Suprapubic skin (tissue), 3 donors: ENCODE data around the gene PLEKHD1.

Experiments
- CTCF ChIP-seq, 2 donors: fragments of 200-600 bp in 1 of 2; fragments of 450-650 bp in 1 of 2; sonication (generic) in 1 of 2; IDR thresholded peaks; one replicate each; pipeline ENCODE4 v1.5.1; 2016 to 2019; ENCODE audit warnings: antibody characterized with exemption in 2 of 2, mild to moderate bottlenecking in 1 of 2, moderate library complexity in 1 of 2
- EP300 ChIP-seq: sonication (generic); formaldehyde crosslinking; IDR thresholded peaks from one replicate; pipeline ENCODE4 v1.6.1; 2017; ENCODE audit warnings: antibody characterized with exemption

GRCh38 chr14:69473260-69473659 is 11.3 kb upstream of the PLEKHD1 start:
- TF ChIP-seq EP300 (no peak), CTCF (IDR thresholded peaks at IDR 0.05) (no peak)
